Measurements from ENCODE around the gene COX7C.

The COX7C gene

GRCh38 chr5:86665984-86666760 lies 48.4 kb downstream of the COX7C start:
- DNase-seq, result no peak

DNA sequence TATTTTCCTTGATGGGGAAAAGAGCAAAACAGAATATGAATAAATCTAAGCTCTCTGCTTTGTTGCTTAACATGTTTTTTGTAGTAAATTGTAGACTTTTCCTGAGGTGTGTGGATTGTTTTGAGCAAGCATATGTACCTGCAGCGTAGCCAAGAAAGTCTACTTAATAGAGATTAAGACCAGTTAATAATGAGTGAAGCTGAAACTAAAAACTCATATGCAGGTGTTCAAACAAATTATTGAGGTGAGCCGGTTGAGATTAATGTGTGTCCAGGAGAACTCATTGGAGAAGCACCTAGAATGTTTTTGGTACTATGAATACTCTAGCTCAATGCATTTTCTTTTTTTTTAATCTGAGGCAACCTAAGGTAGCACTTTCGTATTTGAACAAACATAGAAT lies 49.2 kb downstream of the COX7C start:
- DNase-seq, result no peak

Data from NCI-H1930 (cell line).